Left colon (tissue), 2 donors: ENCODE measurements around the gene ZNF226. TPM values are rescaled to one million over a fixed set of nuclear protein-coding genes. Genes with fewer than 3 reads are reported as not detected.
A peak's percentile ranks its signal among the peaks of the same experiment; 100 is the strongest.
"Not testable (repeated sequence)": the region's sequence is repeated elsewhere in the genome, so short reads cannot be mapped to it uniquely, and the experiment has no call there.

Experiments used
- ATAC-seq: fragments of 200-7000 bp; cut with Tn5 transposase; one replicate; pipeline ENCODE4 v1.9.1; 2020; ENCODE audit warnings: mild to moderate bottlenecking, moderate library complexity
- DNase-seq, 2 donors: peaks; one replicate each; pipeline ENCODE4 v3.0.0-alpha.2; 2020
- intact Hi-C, 2 donors: fragments of 100-400 bp; cut with DNase I in 1 of 2; cut with micrococcal nuclease in 1 of 2; formaldehyde crosslinking; loops; one replicate each; pipeline versions ENCODE4 v1.11.2 to v1.14.0; 2022; cut with DNase I, micrococcal nuclease
- total RNA-seq, 2 donors: library from RNA; stranded (reverse); fragmentation: NEBNext Ultra II Directional; extraction: Animal tissue kit (Norgen Biotek cat#: 25700); gene quantifications; one replicate each; pipeline ENCODE4 v1.2.1, GENCODE V29; 2021
- donor health status: DM: no; HTN: no; CAD: no.
- donor health status: DM: yes; HTN: yes; CAD: no.

ZNF226 gene
- total RNA-seq, 2 donors from 2014 or later = 16.1 to 20.3 TPM

DNA sequence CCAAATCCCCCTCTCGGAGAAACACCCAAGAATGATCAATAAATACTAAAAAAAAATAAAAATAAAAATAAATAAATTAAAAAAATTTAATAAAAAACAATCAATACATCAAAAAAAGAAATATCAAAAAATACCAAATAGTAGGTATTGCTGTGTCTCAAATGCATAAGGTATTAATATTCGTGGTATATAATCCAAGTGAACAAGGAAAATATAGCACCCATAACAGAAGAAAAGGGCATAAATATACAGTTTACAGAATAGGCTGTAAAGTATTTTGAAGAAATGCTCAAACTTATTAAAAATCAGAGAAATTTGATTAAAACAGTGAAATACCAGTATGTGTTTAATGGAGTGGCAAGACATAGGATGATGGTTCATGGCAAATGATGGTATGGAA lies 39.9 kb downstream of the ZNF226 start:
- intact Hi-C loops = loop anchor here in 1 of 2 donors (5.0 kb wide), 1 partner anchor 37 kb away; the partner anchor contains the start of gene ZNF226
- no peak for ATAC-seq
- DNase-seq = no peak

DNA sequence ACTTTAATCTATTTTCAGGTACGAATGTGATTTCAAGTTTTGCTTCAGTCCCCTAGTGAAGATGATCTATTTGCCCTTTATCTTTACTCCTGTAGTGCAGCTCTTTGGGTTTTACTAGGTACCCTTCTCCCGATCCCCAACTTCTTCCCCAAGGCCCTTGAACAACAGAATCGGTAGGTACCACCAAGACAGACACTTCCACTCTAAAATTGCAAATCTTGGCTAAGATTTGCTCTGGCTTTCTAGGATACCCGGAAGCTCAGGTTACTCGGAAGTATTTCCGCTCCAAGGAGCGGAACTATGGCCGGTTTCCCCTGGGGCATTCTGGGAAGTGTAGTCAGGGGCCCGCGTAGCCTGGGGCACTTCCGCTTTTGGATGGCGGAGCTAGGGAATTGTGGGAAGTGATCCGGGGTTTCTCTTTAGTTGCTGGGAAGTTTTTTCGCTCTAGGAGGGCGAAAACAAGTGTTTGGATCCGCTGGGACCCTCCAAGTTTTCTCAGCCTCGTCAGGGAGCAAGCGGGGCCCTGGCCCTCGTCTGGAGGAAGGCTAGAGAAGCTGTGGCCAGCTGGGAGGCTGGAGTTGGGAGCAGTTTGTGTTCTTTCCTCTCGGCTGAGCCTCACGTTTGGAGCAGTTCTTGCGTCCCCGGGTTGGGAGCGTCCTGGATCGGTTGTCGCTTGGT lies 42.4 kb downstream of the ZNF226 start:
- peak; percentile 86 to 93 for DNase-seq
- intact Hi-C loops = loop anchor here in 1 of 2 donors (5.0 kb wide), 1 partner anchor 40 kb away; the partner anchor contains the start of gene ZNF226
- ATAC-seq = peak; percentile 97

DNA sequence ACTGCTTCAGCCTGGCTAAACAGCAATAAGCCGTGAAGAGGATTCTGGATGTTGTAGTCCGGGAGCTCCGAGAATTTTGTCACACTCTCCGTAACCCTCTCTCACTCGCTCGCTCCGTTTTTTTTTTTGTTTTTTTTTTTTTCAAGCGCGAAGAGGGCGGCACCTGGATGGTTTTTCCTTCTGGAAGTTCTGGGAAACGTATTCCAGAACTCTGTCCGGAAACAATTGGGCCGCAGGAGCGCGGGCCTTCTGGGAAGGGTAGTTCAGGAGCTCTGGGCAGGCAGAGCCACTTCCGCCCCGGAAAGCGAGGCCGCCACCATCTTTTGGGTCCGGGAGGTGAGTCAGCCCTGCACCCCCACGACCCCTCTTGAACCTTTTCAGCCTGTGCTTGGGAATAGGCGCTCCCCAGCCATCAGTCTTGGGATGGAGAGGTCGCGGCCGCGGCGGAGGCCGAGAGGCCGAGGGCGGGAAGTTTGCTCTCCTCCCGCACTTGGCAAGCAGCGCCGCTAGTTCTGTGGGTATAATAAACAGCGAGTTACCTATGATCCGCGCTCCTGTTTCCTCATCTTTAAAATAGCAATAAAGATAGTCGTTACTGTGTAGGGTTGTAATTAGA lies 47.5 kb downstream of the ZNF226 start, which contains the start of gene ZNF227:
Gene ZNF227 (plus strand): TSS at position 283 of the 616 bp plus-strand sequence. CDS start 5,261 bp downstream, outside the sequence.
- peak; percentile 90 to 95 for DNase-seq
- intact Hi-C loops = no loop called here
- peak; percentile 97 for ATAC-seq

DNA sequence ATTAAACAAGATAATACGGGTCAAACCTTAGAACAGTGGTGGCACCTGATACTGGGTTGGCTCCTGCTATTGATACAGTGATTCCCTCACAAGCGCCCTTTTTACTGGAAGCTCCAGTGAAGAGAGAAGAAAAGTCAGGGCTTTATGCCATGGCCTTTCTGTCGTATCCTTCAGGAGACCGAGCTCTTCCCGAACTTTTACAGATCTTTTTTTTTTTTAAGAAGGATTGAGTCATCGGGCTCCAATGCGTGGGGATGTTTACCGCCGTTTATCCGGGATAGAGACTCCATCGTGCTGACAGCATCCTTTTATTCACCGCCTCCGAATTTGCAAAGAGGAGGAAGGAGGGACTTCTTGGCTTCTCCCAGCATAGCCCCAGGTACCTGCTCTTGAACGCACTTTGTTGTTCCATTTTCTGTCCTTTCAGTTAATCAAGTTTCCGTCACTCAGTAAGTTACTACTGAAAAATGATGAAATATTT lies 48.0 kb downstream of the ZNF226 start:
- no peak for DNase-seq
- intact Hi-C loops = no loop called here
- peak; percentile 7 for ATAC-seq

DNA sequence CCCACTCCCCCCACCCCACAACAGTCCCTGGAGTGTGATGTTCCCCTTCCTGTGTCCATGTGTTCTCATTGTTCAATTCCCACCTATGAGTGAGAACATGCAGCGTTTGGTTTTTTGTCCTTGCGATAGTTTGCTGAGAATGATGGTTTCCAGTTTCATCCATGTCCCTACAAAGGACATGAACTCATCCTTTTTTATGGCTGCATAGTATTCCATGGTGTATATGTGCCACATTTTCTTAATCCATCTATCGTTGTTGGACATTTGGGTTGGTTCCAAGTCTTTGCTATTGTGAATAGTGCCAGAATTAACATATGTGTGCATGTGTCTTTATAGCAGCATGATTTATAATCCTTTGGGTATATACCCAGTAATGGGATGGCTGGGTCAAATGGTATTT lies 55.0 kb downstream of the ZNF226 start:
- DNase-seq, intact Hi-C loops, ATAC-seq: not testable (repeated sequence)

DNA sequence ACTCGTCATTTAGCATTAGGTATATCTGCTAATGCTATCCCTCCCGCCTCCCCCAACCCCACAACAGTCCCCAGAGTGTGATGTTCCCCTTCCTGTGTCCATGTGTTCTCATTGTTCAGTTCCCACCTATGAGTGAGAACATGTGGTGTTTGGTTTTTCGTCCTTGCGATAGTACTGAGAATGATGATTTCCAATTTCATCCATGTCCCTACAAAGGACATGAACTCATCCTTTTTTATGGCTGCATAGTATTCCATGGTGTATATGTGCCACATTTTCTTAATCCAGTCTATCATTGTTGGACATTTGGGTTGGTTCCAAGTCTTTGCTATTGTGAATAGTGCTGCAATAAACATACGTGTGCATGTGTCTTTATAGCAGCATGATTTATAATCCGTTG lies 55.9 kb downstream of the ZNF226 start:
- intact Hi-C loops, DNase-seq, ATAC-seq: not testable (repeated sequence)

DNA sequence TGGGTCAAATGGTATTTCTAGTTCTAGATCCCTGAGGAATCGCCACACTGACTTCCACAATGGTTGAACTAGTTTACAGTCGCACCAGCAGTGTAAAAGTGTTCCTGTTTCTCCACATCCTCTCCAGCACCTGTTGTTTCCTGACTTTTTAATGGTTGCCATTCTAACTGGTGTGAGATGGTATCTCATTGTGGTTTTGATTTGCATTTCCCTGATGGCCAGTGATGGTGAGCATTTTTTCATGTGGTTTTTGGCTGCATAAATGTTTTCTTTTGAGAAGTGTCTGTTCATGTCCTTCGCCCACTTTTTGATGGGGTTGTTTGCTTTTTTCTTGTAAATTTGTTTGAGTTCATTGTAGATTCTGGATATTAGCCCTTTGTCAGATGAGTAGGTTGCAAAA lies 56.4 kb downstream of the ZNF226 start:
- DNase-seq, intact Hi-C loops, ATAC-seq: not testable (repeated sequence)

Other genes with a start within 250 kb of the ZNF226 start
- gene ZNF45, start 229.8 kb upstream of the ZNF226 start, total RNA-seq = 1 to 10 TPM; 8.9 to 9.2 TPM
- 1 to 10 TPM; 1.4 to 2.1 TPM for gene ZNF221, start 213.9 kb upstream of the ZNF226 start, total RNA-seq
- 1 to 10 TPM; 6.9 to 7.1 TPM for gene ZNF155, start 180.9 kb upstream of the ZNF226 start, total RNA-seq
- 1 to 10 TPM; 3.3 to 3.9 TPM for gene ZNF230, start 162.1 kb upstream of the ZNF226 start, total RNA-seq
- gene ZNF222, start 139.7 kb upstream of the ZNF226 start, total RNA-seq = 1 to 10 TPM; 1.8 to 2.7 TPM
- gene ZNF223, start 113.1 kb upstream of the ZNF226 start, total RNA-seq = 1 to 10 TPM; 5.0 to 8.4 TPM
- 1 to 10 TPM; 1.6 to 2.1 TPM for gene ZNF284, start 92.9 kb upstream of the ZNF226 start, total RNA-seq
- 10 to 100 TPM; 22.3 to 25.8 TPM for gene ZNF224, start 70.7 kb upstream of the ZNF226 start, total RNA-seq
- 1 to 10 TPM; 3.7 to 3.9 TPM for gene ZNF225, start 51.7 kb upstream of the ZNF226 start, total RNA-seq
- gene ZNF234, start 23.5 kb upstream of the ZNF226 start, total RNA-seq = 1 to 10 TPM; 7.6 to 7.7 TPM
- 10 to 100 TPM; 10.1 to 13.5 TPM for gene ZNF227, start 47.4 kb downstream of the ZNF226 start, total RNA-seq
- gene ZNF233, start 94.8 kb downstream of the ZNF226 start, total RNA-seq = 1 to 10 TPM; 1.5 to 1.7 TPM
- gene ZNF235, start 139.9 kb downstream of the ZNF226 start, total RNA-seq = 1 to 10 TPM; 4.9 to 6.7 TPM
- gene ZNF112, start 191.6 kb downstream of the ZNF226 start, total RNA-seq = 1 to 10 TPM; 3.3 to 4.4 TPM
- 1 to 10 TPM in 1 of 2 donors, under 1 TPM in 1; 0.92 to 1.8 TPM for gene ZNF285, start 236.5 kb downstream of the ZNF226 start, total RNA-seq